HG02610 (cell line): ENCODE measurements around the gene FAM171A1.
"Not testable (repeated sequence)": the region's sequence is repeated elsewhere in the genome, so short reads cannot be mapped to it uniquely, and the experiment has no call there.

ENCODE experiments used
- ATAC-seq: cut with Tn5 transposase; IDR thresholded peaks from one replicate; pipeline ENCODE4 v1.9.1; 2021; ENCODE audit warnings: mild to moderate bottlenecking, moderate library complexity; ENCODE audit not compliant: unreplicated experiment

Gene FAM171A1

DNA sequence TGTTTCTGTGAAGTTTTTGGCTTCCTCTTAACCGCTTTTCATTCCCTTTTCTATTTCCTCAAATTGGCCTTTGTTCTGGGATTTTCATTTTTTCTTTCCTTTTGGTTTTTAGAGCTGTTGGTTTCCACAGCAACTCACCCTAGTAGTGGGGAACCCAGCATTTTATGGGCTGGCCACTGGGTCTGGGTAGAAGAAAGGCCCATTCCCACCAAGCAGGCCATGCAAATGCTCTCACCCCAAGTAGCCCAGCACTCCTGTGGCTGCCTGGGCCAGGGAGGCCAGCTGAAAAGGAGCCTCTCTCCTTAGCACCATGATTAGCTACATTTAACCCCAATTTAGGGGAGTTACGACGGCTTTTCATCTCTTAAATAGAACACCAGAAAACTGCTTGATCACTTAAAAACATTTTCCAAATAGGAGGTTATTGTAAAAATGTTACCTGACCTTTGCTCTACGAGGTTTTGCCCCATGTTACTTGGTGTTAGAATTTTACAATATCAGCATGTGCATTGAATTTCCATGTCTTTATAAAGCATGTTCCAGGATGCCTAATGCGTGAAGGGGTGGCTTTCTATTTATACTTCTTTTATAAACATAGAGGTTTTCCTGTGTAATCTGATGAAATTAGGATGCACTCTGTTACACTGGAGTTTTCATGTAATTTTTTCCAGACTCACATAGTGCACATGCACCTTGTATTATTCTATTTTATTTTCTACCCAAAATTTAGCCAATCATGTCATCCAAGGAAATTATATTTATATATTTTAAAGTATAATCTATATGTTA lies 75.4 kb downstream of the FAM171A1 start:
- no peak for ATAC-seq

DNA sequence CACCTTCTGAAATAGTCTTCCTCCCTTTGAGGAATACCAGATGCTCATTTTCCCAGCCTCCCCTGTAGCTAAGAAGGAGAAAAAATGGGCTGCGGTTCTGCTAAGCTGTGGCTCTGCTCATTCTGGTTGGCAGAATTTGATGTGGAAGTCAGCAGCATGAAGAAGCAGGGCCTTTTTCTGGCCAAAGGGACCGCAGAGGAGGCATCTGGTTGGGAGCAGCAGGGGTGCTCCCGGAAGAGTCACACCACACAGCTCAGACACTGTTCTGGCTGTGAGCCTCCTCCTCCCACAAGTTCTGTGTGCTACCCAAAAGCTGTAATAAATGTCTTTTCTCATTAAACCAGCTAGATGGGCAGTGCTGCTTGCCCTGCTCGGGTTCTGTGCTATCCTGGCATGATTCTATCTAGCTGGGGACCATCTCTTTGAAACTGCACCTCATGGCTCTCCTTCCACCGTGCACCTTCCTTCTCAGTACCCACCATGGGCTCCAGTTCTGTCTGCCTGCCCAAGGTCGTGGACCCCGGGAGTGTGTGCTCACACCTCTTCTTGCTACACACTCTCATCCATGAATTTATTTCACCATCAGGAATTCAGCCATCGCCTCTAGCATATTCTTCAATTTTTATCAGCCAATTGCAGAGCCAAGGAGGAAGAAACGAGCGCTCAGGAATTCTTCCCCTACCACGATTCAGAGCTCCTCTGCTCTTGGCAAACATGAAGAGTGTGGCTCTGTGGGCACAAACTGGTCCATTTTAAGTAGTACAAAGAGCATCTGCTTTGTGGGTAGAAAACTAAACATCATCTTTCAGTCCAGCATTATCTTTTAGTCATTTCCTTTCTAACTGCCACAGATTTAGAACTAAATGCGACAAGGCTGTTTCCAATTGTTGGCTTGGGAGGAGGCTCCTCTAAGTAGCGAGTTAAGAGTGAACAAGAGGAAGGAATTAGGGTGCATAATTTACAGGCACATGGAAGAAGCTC lies 76.9 kb downstream of the FAM171A1 start:
- ATAC-seq: no peak

DNA sequence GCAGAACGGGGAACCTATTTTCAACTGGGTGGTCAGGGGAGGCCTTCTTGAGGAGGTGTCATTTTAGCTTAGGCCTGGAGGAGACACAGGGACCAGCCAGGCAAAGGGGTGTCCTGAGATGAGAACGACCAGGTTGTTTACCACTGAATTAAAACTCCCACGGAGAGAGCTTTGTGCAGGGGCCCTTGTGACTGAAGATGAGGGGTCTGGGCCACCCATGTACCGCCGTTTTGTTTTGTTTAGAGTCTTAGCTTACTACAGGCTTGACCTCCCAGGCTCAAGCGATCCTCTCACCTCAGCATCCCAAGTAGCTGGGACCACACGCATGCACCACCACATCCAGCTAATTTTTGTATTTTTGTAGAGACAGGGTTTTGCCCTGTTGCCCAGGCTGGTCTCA lies 80.4 kb downstream of the FAM171A1 start:
- no peak for ATAC-seq

DNA sequence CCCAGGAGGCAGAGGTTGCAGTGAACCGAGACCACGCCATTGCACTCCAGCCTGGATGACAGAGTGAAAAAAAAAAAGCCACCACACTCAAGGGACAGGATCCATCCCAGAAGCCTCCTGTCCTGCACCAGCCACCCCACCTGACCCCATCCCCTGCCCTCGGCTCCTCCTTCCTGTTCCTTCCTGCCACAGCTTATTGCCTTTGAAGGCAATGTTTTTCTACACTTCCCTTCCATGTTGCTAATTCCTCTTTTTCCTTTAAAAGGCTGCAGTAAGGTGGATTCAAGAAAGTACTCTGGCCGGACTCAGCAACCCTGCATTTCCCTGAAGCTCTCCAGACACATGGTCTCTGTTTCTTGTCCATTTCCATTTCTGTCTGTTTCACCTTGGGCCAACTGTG lies 80.9 kb downstream of the FAM171A1 start:
- ATAC-seq: no peak

DNA sequence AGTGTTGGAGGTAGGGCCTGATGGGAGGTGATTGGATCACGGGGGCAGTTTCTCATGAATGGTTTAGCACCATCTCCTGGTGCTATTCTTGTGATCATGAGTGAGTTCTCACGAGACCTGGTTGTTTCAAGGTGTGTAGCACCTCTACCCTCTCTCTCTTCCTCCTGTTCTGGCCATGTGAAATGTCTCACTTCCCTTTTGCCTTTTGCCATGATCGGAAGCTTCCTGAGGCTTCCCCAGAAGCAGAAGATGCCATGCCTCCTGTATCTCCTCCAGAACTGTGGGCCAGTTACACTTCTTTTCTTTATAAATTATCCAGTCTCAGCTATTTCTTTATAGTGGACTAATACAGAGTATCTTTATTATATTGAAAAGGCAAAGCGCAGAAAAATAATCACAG lies 90.1 kb downstream of the FAM171A1 start:
- no peak for ATAC-seq

DNA sequence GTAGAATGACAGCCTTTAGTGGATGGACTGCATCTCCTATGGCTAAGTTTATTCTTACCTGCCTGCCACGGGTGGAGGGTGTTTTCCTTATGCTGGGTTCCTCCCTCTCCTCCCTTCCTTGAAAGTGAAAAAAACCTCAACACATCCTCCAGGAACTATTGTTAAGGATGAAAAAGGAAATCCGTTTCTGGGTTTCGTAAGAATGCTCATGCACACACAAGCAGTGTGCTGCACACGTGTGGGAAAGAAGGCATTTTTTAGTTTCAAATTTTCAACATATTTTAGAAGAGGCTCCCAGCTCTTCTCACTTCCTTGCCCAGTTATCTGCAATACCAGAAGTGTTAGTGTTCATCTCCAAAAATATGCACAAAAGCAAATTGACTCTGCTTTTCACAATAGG lies 90.6 kb downstream of the FAM171A1 start:
- ATAC-seq: no peak

DNA sequence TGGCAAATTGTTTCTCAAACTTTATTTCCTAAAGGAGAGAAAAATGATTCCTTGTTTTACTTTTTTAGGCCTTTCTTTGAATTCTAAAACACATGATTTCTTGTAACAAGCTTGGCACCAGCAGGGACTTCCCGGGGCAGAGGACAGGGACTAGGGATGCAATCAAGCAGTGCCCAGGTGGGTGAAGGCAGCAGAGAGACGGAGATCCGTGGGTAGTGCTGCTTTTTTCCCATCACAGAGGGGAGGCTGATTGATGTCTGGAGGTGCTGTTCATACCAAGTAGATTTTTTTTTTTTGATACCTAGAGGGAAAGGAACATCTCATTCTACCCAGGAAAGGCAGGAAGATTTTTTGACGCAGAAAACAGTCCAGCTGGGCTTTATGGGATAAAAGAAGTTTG lies 91.9 kb downstream of the FAM171A1 start:
- no peak for ATAC-seq

DNA sequence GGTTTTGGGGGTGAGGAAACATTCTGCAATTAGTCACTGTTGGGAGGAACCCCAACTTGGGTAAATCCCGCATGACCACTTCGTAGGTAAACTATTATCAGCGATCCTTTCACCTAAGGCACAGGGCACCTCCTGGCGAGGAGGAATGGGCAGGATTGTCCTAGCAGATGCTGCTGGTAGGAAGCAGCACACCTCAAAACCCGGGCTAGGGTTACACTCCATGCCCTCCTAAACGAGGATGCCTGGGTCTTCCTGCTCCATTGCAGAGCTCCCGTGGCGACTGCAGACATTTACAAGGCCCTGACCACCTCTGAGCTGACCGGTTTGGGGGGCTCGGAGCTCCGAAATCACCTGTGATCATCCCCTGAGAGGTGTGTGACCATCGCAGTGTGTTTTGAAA lies 92.3 kb downstream of the FAM171A1 start:
- no peak for ATAC-seq

DNA sequence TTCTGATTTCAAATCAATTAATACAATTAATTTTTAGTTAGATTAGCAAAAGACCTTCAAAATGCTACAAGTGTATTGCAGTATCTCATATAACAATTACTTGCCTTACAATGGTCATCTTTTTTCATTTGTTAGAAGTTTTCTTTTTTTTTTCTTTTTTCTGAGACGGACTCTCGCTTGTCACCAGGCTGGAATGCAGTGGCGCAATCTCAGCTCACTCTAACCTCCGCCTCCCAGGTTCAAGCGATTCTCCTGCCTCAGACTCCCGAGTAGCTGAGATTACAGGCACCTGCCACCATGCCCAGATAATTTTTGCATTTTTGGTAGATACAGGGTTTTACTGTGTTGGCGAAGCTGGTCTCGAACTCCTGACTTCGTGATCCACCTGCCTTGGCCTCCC lies 95.0 kb downstream of the FAM171A1 start:
- not testable (repeated sequence) for ATAC-seq

DNA sequence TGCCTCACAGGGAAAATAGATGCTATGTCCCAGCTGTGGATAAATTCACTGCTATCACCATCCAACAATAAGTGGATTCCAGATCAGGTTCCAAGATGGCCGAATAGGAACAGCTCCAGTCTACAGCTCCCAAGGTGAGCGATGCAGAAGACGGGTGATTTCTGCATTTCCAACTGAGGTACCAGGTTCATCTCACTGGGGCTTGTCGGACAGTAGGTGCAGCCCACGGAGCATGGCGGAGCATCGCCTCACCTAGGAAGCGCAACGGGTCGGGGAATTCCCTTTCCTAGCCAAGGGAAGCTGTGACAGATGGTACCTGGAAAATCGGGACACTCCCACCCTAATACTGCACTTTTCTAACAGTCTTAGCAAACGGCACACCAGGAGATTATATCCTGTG lies 101.3 kb downstream of the FAM171A1 start:
- ATAC-seq: not testable (repeated sequence)

DNA sequence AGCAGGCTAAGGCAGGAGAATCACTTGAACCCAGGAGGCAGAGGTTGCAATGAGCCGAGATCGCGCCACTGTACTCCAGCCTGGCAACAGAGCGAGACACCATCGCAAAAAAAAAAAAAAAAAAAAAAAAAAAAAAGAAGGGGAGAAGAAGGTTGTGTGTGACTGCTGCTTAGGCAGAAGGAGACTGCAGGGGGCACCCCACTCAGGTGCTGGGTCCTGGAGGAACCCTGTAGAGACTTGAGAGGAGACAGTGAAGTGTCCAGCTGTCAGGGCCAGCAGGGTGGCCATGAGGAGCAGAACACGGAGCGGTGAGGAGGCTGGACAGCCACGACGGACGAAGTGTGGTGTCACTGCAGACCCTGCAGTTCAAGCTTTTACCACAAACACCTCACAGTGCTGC lies 103.6 kb downstream of the FAM171A1 start:
- no peak for ATAC-seq

DNA sequence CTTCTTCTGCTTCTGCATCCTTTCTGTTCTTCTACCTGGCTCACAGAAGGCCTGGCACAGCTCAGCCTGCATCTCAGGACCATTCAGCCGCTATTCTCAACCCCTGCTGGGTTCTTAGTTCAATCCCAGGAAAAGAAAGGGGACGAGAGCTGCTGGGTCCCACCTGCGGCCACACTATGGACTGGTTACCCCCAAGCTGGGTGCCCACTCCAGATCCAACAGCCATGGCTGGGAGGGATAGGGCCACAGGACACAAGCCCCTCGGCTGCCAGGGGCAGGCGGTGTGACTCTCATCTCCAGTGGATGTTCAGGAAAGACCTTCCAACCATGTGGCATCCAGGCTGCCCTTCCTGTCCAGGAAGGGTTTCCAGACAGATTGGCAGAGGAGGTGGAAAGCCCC lies 105.0 kb downstream of the FAM171A1 start:
- ATAC-seq: no peak

DNA sequence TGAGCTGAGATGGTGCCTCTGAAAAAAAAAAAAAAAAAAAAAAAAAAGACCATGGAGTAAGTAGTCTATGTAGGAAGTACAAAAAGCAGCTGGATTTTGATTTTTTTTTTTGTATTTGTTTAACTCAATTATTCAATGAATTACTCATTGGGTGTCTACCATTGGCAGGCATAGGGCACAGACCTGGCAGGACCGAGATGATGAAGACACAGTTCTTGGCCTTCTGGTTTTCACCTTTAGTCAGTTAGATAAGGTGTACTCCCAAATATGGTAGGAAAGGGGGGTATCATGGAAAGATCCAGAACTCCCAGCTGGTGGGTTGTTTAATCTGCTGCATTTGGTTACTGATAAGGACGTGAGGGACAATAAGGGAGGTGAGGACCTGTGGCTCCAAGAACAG lies 105.5 kb downstream of the FAM171A1 start:
- no peak for ATAC-seq

DNA sequence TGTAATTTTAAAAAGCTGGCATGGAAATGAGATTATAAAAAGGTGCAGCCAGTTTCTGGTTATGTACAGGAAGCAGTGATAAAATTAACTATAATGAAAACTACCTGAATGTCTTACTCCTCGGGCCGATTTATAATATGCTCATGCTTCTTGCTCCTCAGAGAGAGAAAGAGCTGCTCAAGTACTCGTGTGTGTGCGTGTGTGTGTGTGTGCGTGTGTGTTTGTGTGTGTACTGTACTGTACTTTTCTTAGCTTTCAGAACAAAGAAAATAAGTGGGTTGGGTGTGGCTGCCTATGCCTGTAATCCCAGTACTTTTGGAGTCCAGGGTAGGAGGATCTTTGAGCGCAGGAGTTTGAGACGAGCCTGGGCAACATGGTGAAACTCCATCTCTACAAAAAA lies 106.0 kb downstream of the FAM171A1 start:
- no peak for ATAC-seq

DNA sequence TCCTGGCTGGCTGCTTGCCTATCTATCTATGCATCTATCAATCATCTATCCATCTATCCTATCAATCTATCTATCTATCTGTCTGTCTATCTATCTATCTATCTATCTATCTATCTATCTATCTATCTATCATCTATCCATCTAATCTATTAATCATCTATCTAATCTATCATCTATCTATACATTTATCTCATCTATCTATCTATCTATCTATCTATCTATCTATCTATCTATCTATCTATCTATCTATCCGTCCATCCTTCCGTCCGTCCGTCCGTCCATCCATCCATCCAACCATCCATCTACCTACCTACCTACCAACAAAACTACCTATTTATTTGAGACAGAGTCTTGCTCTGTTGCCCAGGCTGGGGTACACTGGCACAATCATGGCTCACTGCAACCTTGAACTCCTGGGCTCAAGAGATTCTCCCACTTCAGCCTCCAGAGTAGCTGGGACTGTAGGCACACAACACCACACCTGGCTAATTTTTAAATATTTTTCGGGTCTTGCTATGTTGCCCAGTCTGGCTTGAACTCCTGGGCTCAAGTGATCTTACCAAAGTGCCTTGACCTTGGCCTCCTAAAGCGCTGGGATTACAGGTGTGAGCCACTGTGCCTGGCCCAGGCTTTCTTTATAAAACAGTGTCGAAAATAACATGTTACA lies 107.3 kb downstream of the FAM171A1 start:
- ATAC-seq: no peak

DNA sequence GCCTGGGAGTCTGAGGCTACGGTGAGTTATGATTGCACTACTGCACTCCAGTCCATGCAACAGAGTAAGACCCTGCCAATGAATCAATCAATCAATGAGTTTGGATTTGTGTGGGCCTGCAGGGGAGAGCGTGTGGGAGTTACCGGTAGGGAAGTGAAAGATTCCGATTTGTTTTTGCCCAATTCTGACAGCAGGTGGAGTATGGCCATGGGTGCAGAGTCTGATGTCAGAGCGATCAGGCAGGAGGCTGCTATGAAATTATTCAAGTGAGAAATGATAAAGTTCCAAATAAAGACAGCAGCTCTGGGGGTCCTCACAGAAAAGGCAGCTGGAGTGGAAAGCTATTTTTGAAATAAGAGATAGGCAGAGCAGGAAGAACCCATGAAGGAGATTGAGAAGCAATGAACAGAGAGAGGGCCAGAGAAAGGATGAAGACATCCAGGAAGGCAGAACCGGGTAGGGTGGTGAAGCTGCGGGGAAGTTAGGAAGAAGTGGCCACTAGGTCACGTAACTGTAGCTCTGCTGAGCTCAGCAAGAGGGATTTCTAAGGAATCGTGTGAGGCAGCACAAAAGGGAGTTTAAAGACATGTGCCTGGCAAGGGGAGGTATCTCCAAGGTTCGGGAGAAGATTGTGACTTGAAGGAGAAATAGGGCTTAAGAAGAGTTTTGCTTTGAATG lies 108.9 kb downstream of the FAM171A1 start:
- ATAC-seq: no peak

DNA sequence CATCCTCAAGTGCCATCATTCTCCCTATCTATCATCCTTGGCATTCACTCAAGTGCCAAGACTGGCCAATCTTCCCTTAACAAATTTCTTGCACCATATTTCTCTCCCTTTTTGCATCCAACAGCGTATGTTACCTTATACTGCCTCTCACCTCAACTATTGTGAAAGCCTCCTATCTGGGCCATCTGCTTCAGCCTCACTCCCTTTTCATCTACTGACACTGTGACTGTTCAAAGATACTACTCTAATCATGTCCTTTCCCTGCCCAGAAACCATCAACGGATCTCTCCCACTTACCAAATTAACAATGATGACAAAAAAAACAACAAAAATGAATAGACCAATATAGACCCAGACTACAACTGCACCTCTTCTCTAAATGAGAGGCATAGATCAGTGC lies 112.0 kb downstream of the FAM171A1 start:
- ATAC-seq: no peak

DNA sequence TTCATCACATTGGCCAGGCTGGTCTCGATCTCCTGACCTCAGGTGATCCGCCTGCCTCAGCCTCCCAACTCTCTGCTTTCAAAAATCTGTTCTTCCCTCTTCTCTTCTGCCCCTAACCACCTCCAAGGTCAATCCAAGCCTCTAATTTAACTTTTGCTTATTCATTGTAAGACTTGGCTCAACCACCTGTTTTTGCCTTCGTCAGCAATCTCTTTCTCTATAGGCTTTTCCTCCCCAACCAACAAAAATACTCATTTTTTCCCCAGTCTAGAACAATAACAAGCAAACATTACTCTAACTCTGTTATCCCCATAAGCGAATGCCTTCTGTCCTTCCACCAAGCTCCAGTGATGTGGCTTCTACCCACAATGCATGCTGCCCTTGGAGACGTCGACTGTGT lies 112.8 kb downstream of the FAM171A1 start:
- no peak for ATAC-seq

DNA sequence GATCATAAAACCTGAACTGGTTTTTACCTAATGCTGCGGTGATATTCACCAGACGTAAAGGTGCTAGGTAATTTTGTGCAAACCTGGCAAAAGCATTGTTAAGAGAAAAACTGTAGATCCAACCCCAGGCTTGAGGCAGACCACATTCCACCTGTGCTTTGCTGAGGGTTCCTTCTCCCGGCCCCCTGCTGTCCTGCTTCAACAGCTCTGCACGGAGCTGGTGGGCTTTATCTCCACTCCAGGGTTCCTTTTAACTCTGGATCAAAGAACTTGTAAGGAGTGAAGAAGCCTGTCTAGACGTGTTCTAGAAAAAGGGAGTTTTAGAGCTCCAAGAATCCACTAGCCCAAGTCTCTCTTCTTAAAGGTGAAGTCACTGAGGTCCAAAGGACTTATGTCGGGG lies 115.1 kb downstream of the FAM171A1 start:
- no peak for ATAC-seq

DNA sequence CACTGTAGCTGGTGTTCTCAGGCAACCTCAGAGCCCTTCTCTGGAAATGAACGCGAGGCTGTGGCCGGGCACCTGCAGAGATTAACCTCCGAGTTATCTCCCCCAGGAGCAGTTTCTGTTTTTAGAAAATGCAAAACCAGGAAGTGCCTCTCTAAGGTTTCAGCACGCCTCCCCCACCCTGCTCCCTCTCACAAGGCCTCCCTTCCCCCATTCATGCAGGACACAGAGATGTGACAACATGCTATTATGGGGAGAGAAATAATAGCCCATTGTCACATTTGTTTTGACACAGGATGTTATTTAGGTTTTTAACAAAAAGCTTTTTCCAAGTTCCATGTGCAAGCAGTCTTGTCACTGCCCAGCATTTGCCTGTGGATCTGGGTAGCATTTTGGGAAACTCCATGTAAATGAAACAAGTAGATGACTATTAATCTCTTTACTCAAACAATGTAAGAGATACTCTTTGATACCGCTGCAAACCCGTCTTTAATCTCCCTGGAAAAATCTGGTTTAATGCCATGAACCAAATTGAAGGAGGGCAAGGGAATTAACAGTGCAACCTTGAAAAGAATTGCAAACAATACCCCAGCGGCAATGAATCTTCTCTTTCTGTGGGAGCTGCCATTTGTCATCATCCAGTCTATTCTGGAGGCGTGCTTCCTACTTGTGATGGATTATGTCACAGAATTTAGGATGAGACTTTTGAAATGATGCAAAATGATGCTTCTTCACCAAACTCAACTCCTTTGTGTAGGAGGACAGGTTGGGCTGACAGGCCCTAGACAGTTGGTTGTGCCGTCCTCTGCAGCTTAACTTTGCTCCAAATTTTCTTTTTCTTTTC lies 116.1 kb downstream of the FAM171A1 start:
- peak; percentile 86 for ATAC-seq
